DOHH2 (cell line): Measurements from ENCODE around the gene MYL11.
A peak's percentile ranks its signal among the peaks of the same experiment; 100 is the strongest.

Source experiments
- H3F3A ChIP-seq: fragments of 200-600 bp; sonication (generic), shearing (Covaris generic); 2 replicates; pipeline ENCODE4 v1.6.0; 2016; ENCODE audit warnings: antibody characterized with exemption, mild to moderate bottlenecking; ENCODE audit not compliant: control insufficient read depth, insufficient read depth
- H3K27ac ChIP-seq: fragments of 200-600 bp; sonication (generic); 2 replicates; pipeline ENCODE4 v1.5.1; 2014; ENCODE audit warnings: low read depth, mild to moderate bottlenecking, low read length, moderate library complexity
- H3K27me3 ChIP-seq: fragments of 200-600 bp; sonication (generic); 2 replicates; pipeline ENCODE4 v1.6.1; 2014; ENCODE audit warnings: mild to moderate bottlenecking, low read length, mixed read lengths; ENCODE audit not compliant: control insufficient read depth
- H3K36me3 ChIP-seq: fragments of 200-600 bp; sonication (generic); 2 replicates; pipeline ENCODE4 v1.6.1; 2014; ENCODE audit warnings: mild to moderate bottlenecking, low read length, moderate library complexity, mixed read lengths; ENCODE audit not compliant: control insufficient read depth
- H3K4me1 ChIP-seq: fragments of 200-600 bp; sonication (generic); 2 replicates; pipeline ENCODE4 v1.6.1; 2014; ENCODE audit warnings: mild to moderate bottlenecking, low read length, mixed read lengths; ENCODE audit not compliant: control insufficient read depth
- H3K4me2 ChIP-seq: fragments of 200-600 bp; sonication (generic); 2 replicates; pipeline ENCODE4 v1.6.0; 2014; ENCODE audit warnings: mild to moderate bottlenecking, low read length, moderate library complexity
- H3K4me3 ChIP-seq: fragments of 200-600 bp; sonication (generic); 2 replicates; pipeline ENCODE4 v1.5.1; 2014; ENCODE audit warnings: mild to moderate bottlenecking, low read length, mixed read lengths
- H3K79me2 ChIP-seq: fragments of 200-600 bp; sonication (generic); 2 replicates; pipeline ENCODE4 v1.6.1; 2014; ENCODE audit warnings: mild to moderate bottlenecking, low read length, mixed read lengths; ENCODE audit not compliant: control insufficient read depth
- H3K9me2 ChIP-seq: fragments of 200-600 bp; sonication (generic); replicated peaks from 2 replicates; pipeline ENCODE4 v1.6.1; 2014; ENCODE audit warnings: mild to moderate bottlenecking, low read length, mixed read lengths; ENCODE audit not compliant: control insufficient read depth
- H3K9me3 ChIP-seq: fragments of 200-600 bp; sonication (generic); 2 replicates; pipeline ENCODE4 v1.6.1; 2014; ENCODE audit warnings: antibody characterized with exemption, low read length, mixed read lengths; ENCODE audit not compliant: control insufficient read depth, insufficient read depth
- H4K20me1 ChIP-seq: fragments of 200-600 bp; sonication (generic); 2 replicates; pipeline ENCODE4 v1.6.0; 2014; ENCODE audit warnings: low read depth, mild to moderate bottlenecking, antibody characterized with exemption, low read length, moderate library complexity; ENCODE audit not compliant: control insufficient read depth, insufficient read depth
- CTCF ChIP-seq: fragments of 200-600 bp; sonication (generic); IDR thresholded peaks from one replicate; pipeline ENCODE4 v1.5.1; 2014; ENCODE audit warnings: antibody characterized with exemption, mild to moderate bottlenecking, low read depth, low read length; ENCODE audit not compliant: poor library complexity, severe bottlenecking
- EZH2phosphoT487 ChIP-seq: fragments of 200-600 bp; sonication (generic); IDR thresholded peaks from 2 replicates; pipeline ENCODE4 v1.6.1; 2017; ENCODE audit warnings: borderline replicate concordance, mild to moderate bottlenecking, antibody characterized with exemption, low read length, moderate library complexity, mixed read lengths

The MYL11 gene

GRCh38 chr16:30369091-30369937 is 5.3 kb upstream of the MYL11 start:
- peak overlapping the region; percentile 75 for H3K4me2 ChIP-seq
- TF ChIP-seq EZH2phosphoT487 (no peak), CTCF (no peak)
- no peaks in the 10 kb centered on the region for H3F3A ChIP-seq
- peak overlapping the region; percentile 90 for H3K4me3 ChIP-seq
- H3K9me3 ChIP-seq: no peaks in the 10 kb centered on the region
- H3K27me3 ChIP-seq: no peaks in the 10 kb centered on the region
- H3K79me2 ChIP-seq: peaks cover 56% of the 10 kb centered on the region
- peaks cover 39% of the 10 kb centered on the region for H3K4me1 ChIP-seq
- peak overlapping the region; percentile 28 for H3K27ac ChIP-seq
- peaks cover 50% of the 10 kb centered on the region for H3K36me3 ChIP-seq
- peaks cover 8% of the 10 kb centered on the region for H4K20me1 ChIP-seq
- no peaks in the 10 kb centered on the region for H3K9me2 ChIP-seq

GRCh38 chr16:30369938-30370455 is 4.6 kb upstream of the MYL11 start:
- Histone ChIP-seq H3K9me2 (no peaks in the 10 kb centered on the region), H3K79me2 (peaks cover 49% of the 10 kb centered on the region), H3K4me3 (peak overlapping the region; percentile 90), H3K9me3 (no peaks in the 10 kb centered on the region), H3K36me3 (peaks cover 43% of the 10 kb centered on the region), H3K27me3 (no peaks in the 10 kb centered on the region), H3K4me1 (peaks cover 39% of the 10 kb centered on the region), H3F3A (no peaks in the 10 kb centered on the region), H3K4me2 (peak overlapping the region; percentile 75), H3K27ac (peak overlapping the region; percentile 28; the same call in 1 of the 2 replicates), H4K20me1 (peaks cover 8% of the 10 kb centered on the region)
- no peak for TF ChIP-seq CTCF
- TF ChIP-seq EZH2phosphoT487: no peak

DNA sequence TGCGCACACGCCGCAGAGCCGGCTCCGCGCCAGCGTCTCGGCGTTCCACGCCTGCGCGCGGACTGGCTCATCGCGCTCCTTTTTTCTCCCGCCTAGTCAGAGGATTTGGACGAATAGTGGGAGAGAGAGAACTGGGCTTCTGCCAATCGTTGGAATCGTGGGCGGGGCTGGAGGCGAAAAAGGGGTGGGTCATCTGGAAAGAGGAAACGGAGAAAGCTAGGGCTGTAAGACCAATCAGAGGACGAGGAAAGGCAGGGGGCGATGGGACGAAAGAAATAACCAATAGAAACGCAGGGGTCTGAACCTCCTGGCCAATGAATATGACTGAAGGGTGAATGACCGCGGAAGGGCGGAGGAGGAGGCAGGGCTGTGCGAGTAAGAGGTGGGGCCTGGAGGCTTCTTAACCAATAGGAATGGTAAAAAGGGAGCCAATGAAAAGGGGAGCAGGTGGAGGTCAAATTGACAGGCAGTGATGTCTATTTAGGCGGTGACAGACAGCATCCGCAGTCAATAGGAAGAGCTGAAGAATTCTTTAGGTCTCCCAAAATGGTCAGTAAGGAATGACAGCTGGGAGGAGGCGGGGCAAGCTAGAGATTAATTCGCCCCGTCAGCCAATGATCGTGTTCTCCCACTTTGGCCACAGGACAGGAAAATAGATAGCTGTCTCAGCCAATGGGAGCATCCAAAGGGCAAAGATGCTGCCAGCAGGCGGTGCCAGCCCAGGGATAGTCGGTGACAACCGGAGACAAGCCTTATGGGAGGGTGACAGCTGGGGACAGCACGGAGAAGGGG is 4.0 kb upstream of the MYL11 start, which contains the start of gene TBC1D10B:
TSS of gene TBC1D10B (minus strand) at position 39 of the 792 bp plus-strand sequence. CDS start 311 bp downstream, outside the sequence.
- Histone ChIP-seq H4K20me1 (peaks cover 8% of the 10 kb centered on the region), H3K36me3 (peaks cover 37% of the 10 kb centered on the region), H3K4me2 (peak within 1 kb of the TSS; percentile 95), H3K79me2 (peaks cover 43% of the 10 kb centered on the region), H3K4me1 (peaks cover 39% of the 10 kb centered on the region), H3K9me2 (no peaks in the 10 kb centered on the region), H3K4me3 (peak within 1 kb of the TSS; percentile 90), H3K27me3 (no peaks in the 10 kb centered on the region), H3F3A (no peaks in the 10 kb centered on the region), H3K27ac (peak within 1 kb of the TSS; percentile 68), H3K9me3 (no peaks in the 10 kb centered on the region)
- TF ChIP-seq EZH2phosphoT487 (no peak), CTCF (peak; percentile 45)
